SK-N-SH (cell line): ENCODE measurements around the gene CKAP2. TPM values are rescaled to one million over a fixed set of nuclear protein-coding genes. Genes with fewer than 3 reads are reported as not detected.

Experiments used
- CTCF ChIA-PET: fragments of 300-600, 350-600 bp; formaldehyde crosslinking; extraction: SDS; loops from one replicate; lab custom pipeline; 2021; lab: Yijun Ruan, JAX
- POLR2A ChIA-PET: fragments of 350-600 bp; sonication (Branson Sonifier 250); formaldehyde crosslinking; extraction: SDS; loops from one replicate; lab custom pipeline; 2020; ENCODE audit warnings: antibody characterized with exemption, inconsistent platforms; lab: Yijun Ruan, JAX
- DNase-seq: peaks from one replicate; pipeline ENCODE4 v3.0.0; 2012
- H2AFZ ChIP-seq: fragments of 200-600 bp; sonication (generic); 2 replicates; pipeline ENCODE4 v1.8.1; 2016; ENCODE audit warnings: antibody characterized with exemption, mild to moderate bottlenecking, low read depth
- H3F3A ChIP-seq: fragments of 200-600 bp; sonication (generic); replicated peaks from 2 replicates; pipeline ENCODE3; 2016; ENCODE audit warnings: antibody characterized with exemption, mild to moderate bottlenecking; ENCODE audit not compliant: insufficient read depth
- H3K27ac ChIP-seq, 2 experiments: fragments of 200-500 bp in 1 of 2; fragments of 200-600 bp in 1 of 2; sonication (Bioruptor generic) in 1 of 2; sonication (generic), shearing (Covaris generic) in 1 of 2; 2 replicates each; pipeline versions ENCODE4 v1.5.1 to v1.6.1; 2014 to 2016; ENCODE audit warnings: low read depth in 2 of 2, inconsistent platforms in 1 of 2, low read length in 1 of 2, mild to moderate bottlenecking in 1 of 2, mixed read lengths in 1 of 2
- H3K27me3 ChIP-seq: fragments of 200-600 bp; sonication (generic), shearing (Covaris generic); 2 replicates; pipeline ENCODE4 v1.6.1; 2016; ENCODE audit warnings: mixed run types; ENCODE audit not compliant: insufficient read depth
- H3K36me3 ChIP-seq, 2 experiments: fragments of 200-500 bp in 1 of 2; fragments of 200-600 bp in 1 of 2; sonication (Bioruptor generic) in 1 of 2; sonication (generic) in 1 of 2; replicated peaks in 1 of 2; 2 replicates each; pipeline versions ENCODE3 to v1.5.1; 2014 to 2016; ENCODE audit warnings: low read length in 1 of 2, mild to moderate bottlenecking in 1 of 2; ENCODE audit not compliant: insufficient read depth in 2 of 2, control insufficient read depth in 1 of 2
- H3K4me1 ChIP-seq, 2 experiments: fragments of 200-500 bp in 1 of 2; fragments of 200-600 bp in 1 of 2; sonication (Bioruptor generic) in 1 of 2; sonication (generic), shearing (Covaris generic) in 1 of 2; 2 replicates each; pipeline versions ENCODE4 v1.5.1 to v1.6.1; 2014 to 2016; ENCODE audit warnings: low read depth in 1 of 2, low read length in 1 of 2, mixed run types in 1 of 2; ENCODE audit not compliant: insufficient read depth in 2 of 2, control insufficient read depth in 1 of 2
- H3K4me2 ChIP-seq: fragments of 200-600 bp; sonication (generic), shearing (Covaris generic); 2 replicates; pipeline ENCODE4 v1.6.1; 2017; ENCODE audit warnings: mixed run types
- H3K4me3 ChIP-seq, 2 experiments: fragments of 200-500 bp in 1 of 2; fragments of 200-600 bp in 1 of 2; sonication (Bioruptor generic) in 1 of 2; sonication (generic), shearing (Covaris generic) in 1 of 2; 2 replicates each; pipeline versions ENCODE4 v1.5.1 to v1.8.1; 2014 to 2016; ENCODE audit warnings: low read depth in 2 of 2, inconsistent platforms in 1 of 2, low read length in 1 of 2, mild to moderate bottlenecking in 1 of 2, mixed read lengths in 1 of 2, moderate library complexity in 1 of 2
- H3K79me2 ChIP-seq: fragments of 200-600 bp; sonication (generic); 2 replicates; pipeline ENCODE4 v1.8.1; 2017; ENCODE audit warnings: mild to moderate bottlenecking; ENCODE audit not compliant: insufficient read depth
- H3K9ac ChIP-seq: fragments of 200-600 bp; sonication (generic); 2 replicates; pipeline ENCODE4 v1.6.1; 2017; ENCODE audit warnings: mixed run types
- H3K9me2 ChIP-seq: fragments of 200-600 bp; sonication (generic); 2 replicates; pipeline ENCODE4 v1.6.1; 2017; ENCODE audit warnings: mixed run types
- H3K9me3 ChIP-seq: fragments of 200-600 bp; sonication (generic); 2 replicates; pipeline ENCODE4 v1.6.1; 2017; ENCODE audit warnings: mixed run types, mild to moderate bottlenecking, moderate library complexity
- H4K20me1 ChIP-seq: fragments of 200-600 bp; sonication (generic); 2 replicates; pipeline ENCODE4 v1.6.1; 2017; ENCODE audit warnings: mild to moderate bottlenecking, mixed run types; ENCODE audit not compliant: insufficient read depth
- CTCF ChIP-seq: fragments of 200-600 bp; sonication (generic); IDR thresholded peaks from 2 replicates; pipeline ENCODE4 v1.6.1; 2017; ENCODE audit warnings: antibody characterized with exemption, mild to moderate bottlenecking, moderate library complexity
- ELF1 ChIP-seq: IDR thresholded peaks from 2 replicates; pipeline ENCODE4 v1.4.0; 2012
- EP300 ChIP-seq, 2 experiments: IDR thresholded peaks; 2 replicates each; pipeline versions ENCODE4 v1.4.0 to v1.6.1; 2012; ENCODE audit warnings: borderline replicate concordance in 1 of 2, low read depth in 1 of 2, low read length in 1 of 2
- FOSL2 ChIP-seq: IDR thresholded peaks from 2 replicates; pipeline ENCODE4 v1.4.0; 2012; ENCODE audit warnings: low read depth, mild to moderate bottlenecking, moderate library complexity, borderline replicate concordance
- FOXJ3 ChIP-seq: sonication (generic); formaldehyde crosslinking; IDR thresholded peaks from 2 replicates; pipeline ENCODE4 v1.5.1; 2020; ENCODE audit warnings: mild to moderate bottlenecking, missing genetic modification reagents
- GATA2 ChIP-seq: sonication (generic); formaldehyde crosslinking; IDR thresholded peaks from 2 replicates; pipeline ENCODE4 v1.5.0; 2020; ENCODE audit warnings: mild to moderate bottlenecking, missing genetic modification reagents
- IRF3 ChIP-seq: fragments of 150-350 bp; IDR thresholded peaks from 2 replicates; pipeline ENCODE4 v1.6.1; 2016; ENCODE audit warnings: mild to moderate bottlenecking, low read depth, low read length
- JUND ChIP-seq: IDR thresholded peaks from 2 replicates; pipeline ENCODE4 v1.4.0; 2012
- MAX ChIP-seq: IDR thresholded peaks from 2 replicates; pipeline ENCODE4 v1.4.0; 2012; ENCODE audit warnings: low read depth
- MEF2A ChIP-seq: IDR thresholded peaks from 2 replicates; pipeline ENCODE4 v1.4.0; 2012; ENCODE audit warnings: low read depth, borderline replicate concordance
- NRF1 ChIP-seq: IDR thresholded peaks from 2 replicates; pipeline ENCODE4 v1.6.1; 2012; ENCODE audit warnings: low read depth, mild to moderate bottlenecking, low read length
- RAD21 ChIP-seq: IDR thresholded peaks from 2 replicates; pipeline ENCODE4 v1.6.1; 2012; ENCODE audit warnings: mild to moderate bottlenecking, low read length
- TAF1 ChIP-seq: IDR thresholded peaks from 2 replicates; pipeline ENCODE4 v1.6.1; 2012; ENCODE audit warnings: low read depth, mild to moderate bottlenecking, low read length, moderate library complexity, borderline replicate concordance
- TCF12 ChIP-seq: IDR thresholded peaks from 2 replicates; pipeline ENCODE4 v1.4.0; 2012
- TEAD4 ChIP-seq: IDR thresholded peaks from 2 replicates; pipeline ENCODE4 v1.4.0; 2012; ENCODE audit warnings: mild to moderate bottlenecking, borderline replicate concordance; ENCODE audit not compliant: insufficient read depth
- USF1 ChIP-seq: IDR thresholded peaks from 2 replicates; pipeline ENCODE4 v1.4.0; 2012; ENCODE audit warnings: low read depth, borderline replicate concordance
- USF2 ChIP-seq: fragments of 150-350 bp; IDR thresholded peaks from 2 replicates; pipeline ENCODE4 v1.6.1; 2017; ENCODE audit warnings: antibody characterized with exemption, low read length, low read depth, borderline replicate concordance
- ZBTB33 ChIP-seq: IDR thresholded peaks from 2 replicates; pipeline ENCODE4 v1.4.0; 2012; ENCODE audit warnings: low read depth, borderline replicate concordance
- WGBS: methylation state at CpG from one replicate; pipeline ENCODE4 v1.1.6; 2017; ENCODE audit warnings: low lambda C conversion rate; 5-methylcytosine and 5-hydroxymethylcytosine counted together
- polyA plus RNA-seq, 3 experiments: library from polyadenylated mRNA; depleted of rRNA; stranded (reverse); fragments of >200 nt; gene quantifications; 2 replicates each; pipeline ENCODE4 v1.2.3, GENCODE V29; 2012

CKAP2 gene
- polyA plus RNA-seq, 1 of the 3 experiments (the other 2 are of a cell fraction): 7.1 TPM

GRCh38 chr13:52412128-52412527, 43.1 kb upstream of the CKAP2 start (continued):
- no peak for TF ChIP-seq TEAD4
- no peak for TF ChIP-seq USF1
- no peak for TF ChIP-seq NRF1
- TF ChIP-seq ELF1: no peak
- no peak for TF ChIP-seq RAD21

GRCh38 chr13:52414051-52414450, 41.2 kb upstream of the CKAP2 start:
- Histone ChIP-seq H3K9me2 (no peaks in the 10 kb centered on the region), H3K4me2 (peak overlapping the region; percentile 6; the same call in 1 of the 2 replicates), H3K79me2 (peaks cover 4% of the 10 kb centered on the region; the same call in 1 of the 2 replicates), H3K27ac (peak overlapping the region; percentile 78 to 80; a peak in 3 of 4 replicates), H3K36me3 (peaks cover 55 to 58% of the 10 kb centered on the region in 2 experiments), H3K9me3 (no peaks in the 10 kb centered on the region), H3K9ac (no peak overlapping the region), H3K4me3 (no peak overlapping the region), H3K4me1 (peaks cover 0 to 20% of the 10 kb centered on the region in 2 experiments; a peak in 3 of 4 replicates), H3K27me3 (no peaks in the 10 kb centered on the region), H2AFZ (no peak overlapping the region), H3F3A (peaks cover 33% of the 10 kb centered on the region), H4K20me1 (no peaks in the 10 kb centered on the region)
- 96% methylated on average over 1 of the region's 1 CpG for WGBS
- CTCF ChIA-PET: interaction anchor here (2.7 kb wide), 1 partner anchor 37 kb away, joined by 7 read pairs; no protein-coding TSS in a partner anchor
- no peak for DNase-seq
- TF ChIP-seq GATA2 (CRISPR knock-in tag) (no peak), JUND (no peak), IRF3 (no peak), TEAD4 (no peak), MEF2A (no peak), TCF12 (no peak), USF2 (no peak), FOSL2 (no peak), EP300 (IDR thresholded peaks at IDR 0.05; ENCODE audit: borderline replicate concordance in 1 of 2, low read depth in 1 of 2, low read length in 1 of 2) (no peak), ZBTB33 (no peak), FOXJ3 (CRISPR knock-in tag) (no peak), NRF1 (no peak), MAX (no peak), TAF1 (no peak), CTCF (no peak)
- POLR2A ChIA-PET: no interaction called here
